Fibroblast of the conjunctiva (primary cell): Measurements from ENCODE around the gene OR11H12.
"Not testable (repeated sequence)": the region's sequence is repeated elsewhere in the genome, so short reads cannot be mapped to it uniquely, and the experiment has no call there.

Experiments
- DNase-seq: peaks from one replicate; pipeline ENCODE4 v3.0.0-alpha.2; 2010; ENCODE audit warnings: low read depth

OR11H12 gene, protein sequence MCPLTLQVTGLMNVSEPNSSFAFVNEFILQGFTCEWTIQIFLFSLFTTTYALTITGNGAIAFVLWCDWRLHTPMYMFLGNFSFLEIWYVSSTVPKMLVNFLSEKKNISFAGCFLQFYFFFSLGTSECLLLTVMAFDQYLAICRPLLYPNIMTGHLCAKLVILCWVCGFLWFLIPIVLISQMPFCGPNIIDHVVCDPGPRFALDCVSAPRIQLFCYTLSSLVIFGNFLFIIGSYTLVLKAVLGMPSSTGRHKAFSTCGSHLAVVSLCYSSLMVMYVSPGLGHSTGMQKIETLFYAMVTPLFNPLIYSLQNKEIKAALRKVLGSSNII

DNA sequence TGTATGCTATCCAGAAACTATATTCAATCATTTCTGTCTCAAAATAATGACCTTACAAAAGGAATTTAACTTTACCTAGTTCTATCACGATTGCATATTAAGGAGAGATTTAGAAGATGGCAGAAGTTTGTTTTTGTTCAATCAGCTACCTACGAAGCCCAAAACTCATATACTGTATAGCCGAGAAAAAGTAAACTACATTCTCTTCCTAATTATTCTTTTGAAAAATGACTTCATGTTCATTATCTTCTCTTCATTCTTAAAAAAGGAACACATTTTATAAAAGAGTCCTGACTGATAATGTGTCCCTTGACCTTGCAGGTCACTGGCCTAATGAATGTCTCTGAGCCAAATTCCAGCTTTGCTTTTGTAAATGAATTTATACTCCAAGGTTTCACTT is at the start of gene OR11H12:
TSS of gene OR11H12 (plus strand) at position 301 of the 400 bp plus-strand sequence. CDS start at position 301, 0 bp downstream.
- not testable (repeated sequence) for DNase-seq

DNA sequence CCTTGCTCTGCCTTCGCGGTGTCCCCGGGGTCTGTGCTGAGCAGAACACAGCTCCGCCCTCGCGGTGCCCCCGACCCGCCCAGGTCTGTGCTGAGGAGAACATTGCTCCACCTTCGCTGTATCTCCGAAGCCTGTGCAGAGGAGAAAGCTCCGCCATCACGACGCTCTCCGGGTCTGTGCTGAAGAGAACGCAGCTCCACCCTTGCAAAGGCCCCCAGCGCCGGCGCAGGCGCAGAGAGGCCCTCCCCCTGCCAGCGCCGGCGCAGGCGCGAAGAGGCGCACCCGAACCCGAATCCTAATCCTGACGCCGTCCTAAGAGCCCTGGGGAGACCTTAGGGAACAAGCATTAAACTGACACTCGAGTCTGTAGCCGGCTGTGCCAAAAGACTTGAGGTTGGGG is 18.0 kb upstream of the OR11H12 start:
- DNase-seq = not testable (repeated sequence)

DNA sequence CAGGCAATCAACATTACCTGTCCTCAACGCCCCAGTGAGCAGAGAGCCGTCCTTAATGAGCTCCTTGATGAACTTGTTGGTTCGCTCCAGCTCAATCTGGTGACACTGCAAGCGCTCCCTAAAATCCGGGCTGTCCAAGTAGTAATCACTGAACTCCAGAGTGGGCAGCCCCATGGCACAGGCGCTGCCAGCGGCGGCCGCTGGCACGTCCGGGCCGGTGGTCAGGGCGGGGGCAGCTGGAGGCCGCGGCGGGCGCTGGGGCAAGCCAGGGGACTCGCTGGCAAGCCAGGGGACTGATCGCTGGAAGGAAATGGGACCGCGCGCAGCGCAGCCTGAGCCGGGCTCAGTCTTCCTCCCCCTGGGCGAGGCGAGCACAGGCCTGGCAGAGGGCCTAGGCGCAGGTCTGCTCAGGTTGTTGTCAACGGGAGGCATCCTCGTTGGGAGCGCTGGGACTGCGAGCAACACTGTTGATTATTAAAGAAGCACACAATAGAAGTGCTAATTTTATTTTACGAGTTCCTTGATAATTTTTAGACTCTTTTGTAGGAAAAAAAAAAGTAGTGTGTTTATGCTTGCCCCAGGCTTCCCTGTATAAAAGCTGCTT is 25.8 kb downstream of the OR11H12 start:
- DNase-seq = not testable (repeated sequence)

DNA sequence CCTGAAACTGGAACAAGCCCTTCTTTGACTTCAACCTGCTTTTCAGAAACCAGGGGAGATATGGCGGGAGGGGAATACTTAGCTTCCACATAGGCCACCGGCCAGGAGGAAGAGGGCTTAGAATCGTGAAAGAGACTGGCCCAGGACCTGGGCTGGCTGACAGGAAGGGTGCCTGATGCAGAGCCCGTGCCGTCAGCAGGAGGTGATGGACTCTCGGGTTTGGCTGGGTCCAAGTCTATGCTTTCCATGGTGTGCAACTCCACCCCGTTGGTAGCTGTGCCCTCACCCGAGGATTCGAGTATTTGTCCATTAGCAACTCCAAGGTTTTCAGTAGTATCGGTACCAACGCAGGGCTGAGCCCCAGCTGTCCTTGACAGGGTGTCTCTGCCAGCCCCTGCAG is 35.1 kb downstream of the OR11H12 start:
- not testable (repeated sequence) for DNase-seq

DNA sequence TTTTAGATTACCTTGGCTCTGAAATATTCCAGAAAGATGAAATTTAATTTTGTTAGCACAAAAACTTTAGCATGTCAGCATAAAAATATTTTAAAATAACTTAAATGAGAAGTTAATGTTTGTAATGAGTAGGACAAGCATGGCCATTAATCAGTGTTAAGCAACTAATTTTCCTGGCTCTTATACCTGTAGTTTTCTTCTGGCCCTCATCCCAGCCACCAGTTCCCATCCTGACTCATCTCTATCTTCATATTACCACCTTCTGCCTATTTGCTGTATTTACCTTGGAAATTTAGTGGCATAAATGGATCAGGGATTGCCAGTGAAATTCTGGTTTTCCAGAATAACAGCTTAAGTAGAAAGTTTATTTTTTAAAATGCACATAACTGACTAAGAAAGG is 37.1 kb downstream of the OR11H12 start:
- DNase-seq = not testable (repeated sequence)

DNA sequence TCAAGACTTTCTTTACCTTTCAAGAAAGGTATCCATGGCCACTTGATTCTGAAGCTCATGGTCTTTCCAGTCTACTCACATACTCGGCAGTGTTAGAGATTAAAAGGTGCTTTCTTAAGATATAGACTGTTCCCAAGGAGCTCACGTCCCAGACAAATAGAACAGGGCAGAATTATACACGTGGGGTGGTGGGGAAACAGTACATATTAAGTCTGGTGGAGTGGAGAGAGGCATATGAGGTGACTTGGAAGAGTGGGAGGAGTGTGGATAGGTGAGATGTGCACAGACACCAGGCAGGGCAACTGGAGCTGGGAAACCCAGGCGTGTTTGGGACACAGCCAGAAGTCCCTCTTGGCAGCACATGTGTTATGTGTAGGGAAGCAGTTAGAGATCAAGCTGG is 37.9 kb downstream of the OR11H12 start:
- DNase-seq = not testable (repeated sequence)

DNA sequence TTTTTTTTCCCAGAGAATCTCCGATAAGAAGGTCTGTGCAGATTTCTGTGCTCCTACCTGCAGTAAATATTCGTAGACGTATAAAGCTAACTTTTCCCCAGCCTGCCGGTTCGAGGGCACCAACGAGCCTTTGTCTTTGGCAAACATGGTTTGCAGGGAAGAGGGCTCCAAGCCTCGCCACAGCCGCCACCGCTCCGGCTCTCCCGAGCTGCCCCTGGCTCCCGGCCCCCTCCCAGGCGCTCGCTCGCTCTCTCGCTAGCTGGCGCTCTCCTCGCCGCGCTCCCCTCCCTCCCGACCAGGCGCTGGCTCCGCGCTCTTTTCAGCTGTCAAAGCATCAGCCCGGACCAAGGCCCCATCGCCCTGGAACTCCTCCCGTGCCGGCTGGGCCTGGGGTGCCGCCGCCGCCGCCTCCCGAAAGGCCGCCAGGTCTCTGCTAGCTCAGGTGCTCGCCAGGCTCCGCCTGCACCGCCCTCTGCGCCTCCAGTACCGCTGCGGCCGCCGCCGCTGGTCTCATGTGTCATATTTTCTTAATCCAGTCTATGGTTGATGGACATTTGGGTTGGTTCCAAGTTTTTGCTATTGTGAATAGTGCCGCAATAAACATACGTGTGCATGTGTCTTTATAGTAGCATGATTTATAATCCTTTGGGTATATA is 45.3 kb downstream of the OR11H12 start:
- not testable (repeated sequence) for DNase-seq
